Germinal center (tissue), 1 donor: ENCODE measurements around the gene MAPK8IP3.

ENCODE experiments used
- DNase-seq: peaks from one replicate; pipeline ENCODE4 v3.0.0; 2012; ENCODE audit warnings: mixed read lengths, low spot score

MAPK8IP3 gene

GRCh38 chr16:1740234-1740633 is 34.2 kb downstream of the MAPK8IP3 start:
- no peak for DNase-seq

DNA sequence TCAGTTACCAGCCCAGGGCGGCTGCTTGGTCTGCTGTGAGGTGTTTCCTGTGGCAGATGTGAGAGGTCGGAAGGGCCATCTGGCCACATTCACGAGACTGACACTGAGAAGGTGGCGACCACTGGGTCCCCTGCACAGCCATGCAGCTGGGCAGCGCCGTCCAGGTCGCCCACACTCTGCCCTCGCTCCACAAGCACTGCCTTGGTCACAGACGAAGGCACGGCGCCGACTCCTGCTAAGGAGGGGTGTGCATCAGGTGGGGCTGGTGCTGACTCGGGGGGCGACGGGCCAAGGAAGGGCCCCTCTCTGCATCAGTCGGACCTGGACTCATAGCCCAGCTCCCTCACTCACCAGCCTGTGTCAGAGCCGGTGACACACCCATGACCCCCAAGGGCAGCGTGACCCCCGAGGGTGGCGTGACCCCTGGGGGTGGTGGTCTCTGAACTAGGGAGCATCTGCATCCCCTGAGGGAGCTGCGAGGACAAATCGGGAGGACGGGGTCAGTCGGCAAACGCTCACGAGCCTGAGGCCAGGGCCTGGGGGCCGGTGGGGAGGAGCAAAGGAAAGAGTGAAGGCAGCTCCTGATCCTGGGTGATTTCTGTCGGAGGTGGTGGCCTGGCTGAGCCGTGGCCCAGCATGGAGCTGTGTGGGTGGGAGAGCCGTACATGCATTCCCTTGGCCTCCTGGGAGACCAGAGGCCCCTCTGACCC is 34.9 kb downstream of the MAPK8IP3 start:
- DNase-seq = no peak

DNA sequence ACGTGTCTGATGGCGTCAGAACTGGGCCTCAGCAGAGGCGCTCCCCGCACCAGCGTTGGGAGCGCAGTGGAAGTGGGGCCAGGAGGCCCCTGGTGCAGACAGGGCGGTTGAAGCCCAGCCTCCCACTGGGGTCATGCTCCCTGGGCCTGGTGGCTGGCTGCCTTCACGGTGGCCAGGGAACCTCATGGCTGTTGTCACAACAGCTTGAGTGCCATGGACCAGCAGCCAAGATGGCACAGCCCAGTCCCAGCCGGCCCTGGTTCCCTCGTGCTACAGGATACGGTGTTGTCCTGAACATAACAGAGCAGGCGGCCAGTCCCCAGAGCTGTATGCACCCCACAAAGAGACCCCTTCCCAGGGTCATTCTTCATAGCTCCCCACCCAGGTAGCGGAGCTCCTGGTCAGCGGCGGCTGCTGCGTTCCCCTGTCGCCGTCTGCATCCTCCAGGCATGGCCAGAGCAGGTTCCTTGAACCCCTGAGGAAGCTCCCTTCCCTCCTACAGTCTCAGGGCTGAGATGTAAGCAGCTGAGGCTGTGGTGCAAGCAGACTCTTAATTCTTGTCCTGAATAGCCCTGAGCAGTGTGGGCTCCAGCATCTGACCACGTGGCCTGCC is 35.7 kb downstream of the MAPK8IP3 start:
- no peak for DNase-seq

- no peak for DNase-seq
Observed at GRCh38 chr16:1743376-1744337, 37.7 kb downstream of the MAPK8IP3 start.

DNA sequence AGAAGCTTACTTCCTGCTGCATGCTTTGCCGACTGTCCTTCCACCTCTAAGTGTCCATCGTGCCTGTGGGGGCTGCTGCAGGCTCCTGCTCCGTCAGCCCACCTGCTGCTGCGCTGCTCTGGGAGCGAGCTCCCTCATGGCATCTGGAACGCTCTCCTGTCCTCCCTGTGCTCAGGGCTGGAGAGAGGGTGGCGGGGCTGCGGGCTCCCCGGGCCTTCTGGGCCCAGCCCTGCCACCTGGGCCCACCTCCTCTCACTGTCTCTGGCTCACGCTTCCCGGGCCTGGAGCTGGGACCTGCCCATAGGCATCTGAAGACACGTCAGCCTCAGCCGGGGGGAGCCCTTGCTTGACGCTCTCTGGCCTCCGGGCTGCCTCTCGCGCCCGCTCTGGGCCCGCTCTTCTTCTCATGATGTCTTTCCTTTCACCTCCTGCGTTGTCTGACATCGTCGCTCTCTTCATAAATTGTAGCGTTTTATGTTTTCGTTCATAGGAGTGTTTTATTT is 38.4 kb downstream of the MAPK8IP3 start:
- DNase-seq = no peak

GRCh38 chr16:1745181-1745899 is 39.3 kb downstream of the MAPK8IP3 start:
- no peak for DNase-seq

DNA sequence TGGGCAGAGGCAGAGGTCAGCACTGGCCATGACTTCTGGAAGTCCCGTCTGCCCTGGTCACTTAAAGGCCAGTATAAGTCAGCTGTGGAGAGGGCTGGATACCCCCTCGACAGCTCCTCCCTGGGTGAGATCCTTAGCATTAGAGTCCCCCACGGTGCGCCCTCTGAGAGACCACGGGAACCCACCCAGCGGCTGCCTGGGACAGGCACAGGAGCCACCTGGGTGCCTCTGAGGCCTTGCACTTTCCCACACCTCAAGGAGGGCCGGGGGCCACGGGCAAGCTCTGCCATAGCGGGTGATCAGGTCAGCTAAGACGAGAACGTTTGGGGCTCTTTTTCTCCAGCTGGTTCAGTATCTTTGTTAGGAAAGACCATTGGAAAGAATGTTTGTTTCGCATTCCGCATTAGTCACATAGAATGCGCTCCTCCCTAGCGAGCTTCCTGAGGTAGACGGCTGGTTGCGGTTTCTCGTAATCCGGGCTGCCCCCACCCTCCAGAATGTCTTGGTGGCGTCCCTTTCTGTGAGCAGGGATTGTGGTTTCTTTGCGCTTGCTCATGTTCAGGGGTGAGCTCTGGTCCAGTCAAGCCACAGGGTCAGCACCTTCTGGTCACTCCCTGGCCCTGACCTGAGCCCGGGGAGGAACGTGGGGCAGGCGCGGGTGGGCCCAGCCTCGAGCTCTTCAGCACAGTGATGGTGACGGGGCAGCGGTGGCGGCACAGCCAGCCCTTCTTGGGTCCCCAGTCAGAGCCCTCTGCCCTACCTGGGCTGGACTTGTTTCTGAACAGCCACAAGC is 40.1 kb downstream of the MAPK8IP3 start:
- DNase-seq = no peak

DNA sequence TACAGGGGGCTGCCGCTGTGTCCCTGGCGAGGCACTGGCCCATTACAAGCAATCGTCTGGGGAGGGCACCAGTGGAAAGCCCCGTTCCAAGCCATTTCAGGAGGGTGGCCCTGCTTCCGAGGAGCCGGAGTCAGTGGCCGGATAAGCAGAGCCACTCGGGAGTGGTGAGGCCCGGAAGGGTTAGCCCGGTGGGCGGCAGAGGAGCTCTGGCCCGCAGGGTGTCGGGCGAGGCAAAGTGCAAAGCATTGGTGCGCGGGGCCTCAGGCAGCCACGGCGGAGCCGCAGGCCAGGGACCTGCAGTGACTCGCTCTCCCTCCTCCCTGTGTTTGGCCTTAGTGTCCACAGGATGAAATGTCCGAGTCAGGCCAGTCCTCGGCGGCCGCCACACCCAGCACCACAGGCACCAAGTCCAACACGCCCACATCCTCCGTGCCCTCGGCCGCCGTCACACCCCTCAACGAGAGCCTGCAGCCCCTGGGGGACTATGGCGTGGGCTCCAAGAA is 40.7 kb downstream of the MAPK8IP3 start:
- no peak for DNase-seq

DNA sequence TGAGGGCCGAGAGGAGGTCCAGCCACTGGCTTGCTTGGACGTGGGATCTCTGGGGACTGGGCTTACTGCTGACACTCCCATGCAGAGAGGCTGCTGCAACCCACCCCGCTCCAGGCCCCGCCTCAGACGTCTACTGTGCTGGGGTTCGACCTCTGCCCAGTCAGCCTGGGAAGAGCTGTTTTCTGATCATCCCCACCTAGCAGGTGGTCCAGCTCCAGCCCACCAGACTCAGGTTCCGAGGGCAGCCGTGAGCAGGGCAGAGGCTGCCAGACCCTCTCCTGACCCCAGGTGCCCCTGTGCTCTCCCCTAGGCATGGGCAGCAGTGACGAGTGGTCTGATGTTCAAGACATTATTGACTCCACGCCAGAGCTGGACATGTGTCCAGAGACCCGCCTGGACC is 41.9 kb downstream of the MAPK8IP3 start:
- DNase-seq = no peak

DNA sequence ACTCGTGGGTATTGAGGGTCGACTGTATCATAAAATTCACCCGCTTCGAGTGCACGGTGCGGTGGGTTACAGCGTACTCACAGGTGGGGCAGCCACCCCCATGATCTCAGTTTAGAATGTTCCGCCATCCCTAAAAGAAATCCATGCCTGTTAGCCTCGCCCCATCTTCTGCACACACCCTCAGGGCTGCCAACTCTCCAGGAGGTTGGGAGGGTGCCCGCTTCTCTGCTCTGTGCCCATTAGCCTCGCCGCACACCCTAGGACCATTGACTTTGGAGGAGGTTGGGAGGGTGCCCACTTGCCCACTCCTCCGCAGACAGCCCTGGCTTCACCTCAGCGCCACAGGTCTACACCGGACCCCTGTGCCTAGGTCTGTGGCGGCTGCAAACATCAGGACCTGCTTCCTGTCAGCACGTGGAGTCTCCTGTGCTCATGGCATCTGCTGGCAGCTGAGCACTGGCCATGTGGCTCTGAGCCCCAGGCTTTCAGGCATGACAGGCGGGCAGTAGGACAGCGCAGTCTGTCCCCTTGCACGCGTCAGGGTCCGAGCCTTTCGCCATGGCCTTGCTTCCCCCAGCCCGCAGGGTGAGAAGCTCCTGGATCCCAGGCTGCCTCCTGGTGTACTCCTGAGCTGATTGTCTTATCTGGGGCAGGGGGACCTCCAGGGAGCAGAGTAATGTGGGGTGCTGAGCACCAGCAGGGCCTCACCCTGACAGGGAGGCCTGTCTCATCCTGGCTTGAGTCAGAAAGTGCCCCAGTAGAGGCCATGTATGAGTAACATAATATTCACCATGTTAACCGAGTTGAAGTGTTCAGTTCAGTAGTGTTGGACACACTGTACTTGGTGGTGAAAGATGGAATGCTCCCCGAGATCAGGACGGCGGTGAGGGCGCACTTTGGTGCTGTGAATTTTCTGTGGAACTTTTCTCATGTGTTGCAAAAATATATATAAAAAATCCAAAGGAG is 43.4 kb downstream of the MAPK8IP3 start:
- DNase-seq = no peak

DNA sequence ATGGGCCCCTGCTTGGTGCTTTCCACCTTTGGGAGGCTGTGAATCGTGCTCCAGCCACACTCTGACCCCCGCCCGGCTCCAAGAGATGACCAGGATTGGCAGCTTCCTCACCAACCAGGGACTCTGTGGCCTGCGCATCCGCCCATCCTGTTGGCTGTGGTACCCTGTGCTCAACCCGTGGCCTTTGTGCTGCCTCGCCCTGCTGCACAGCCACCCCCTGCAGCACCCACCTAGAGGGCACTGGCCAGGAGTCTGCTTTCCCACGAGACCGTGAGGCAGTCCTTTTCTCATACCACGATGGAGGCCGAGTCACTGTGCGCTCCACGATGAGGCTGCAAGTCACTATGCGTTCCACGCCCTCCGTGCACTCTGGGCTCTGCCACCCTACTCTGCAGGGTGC is 46.0 kb downstream of the MAPK8IP3 start:
- no peak for DNase-seq

- DNase-seq = no peak
Observed at GRCh38 chr16:1752853-1753252, 46.9 kb downstream of the MAPK8IP3 start.

DNA sequence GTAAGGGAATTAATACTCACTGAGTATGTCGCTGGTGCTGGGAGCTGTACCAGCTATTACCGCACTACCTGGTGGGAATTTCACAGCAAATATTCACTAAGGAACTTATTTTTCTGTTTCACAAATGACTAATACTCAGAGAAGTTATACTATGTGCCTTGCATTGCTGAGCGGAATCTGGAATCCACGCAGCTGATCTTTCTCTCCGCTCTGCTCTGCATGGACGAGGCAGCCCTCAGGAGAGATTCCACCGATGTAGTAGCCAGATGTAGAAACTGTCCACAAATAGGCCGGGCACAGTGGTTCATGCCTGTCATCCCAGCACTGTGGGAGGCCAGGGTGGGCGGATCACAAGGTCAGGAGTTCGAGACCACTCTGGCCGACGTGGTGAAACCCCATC is 48.2 kb downstream of the MAPK8IP3 start:
- no peak for DNase-seq

DNA sequence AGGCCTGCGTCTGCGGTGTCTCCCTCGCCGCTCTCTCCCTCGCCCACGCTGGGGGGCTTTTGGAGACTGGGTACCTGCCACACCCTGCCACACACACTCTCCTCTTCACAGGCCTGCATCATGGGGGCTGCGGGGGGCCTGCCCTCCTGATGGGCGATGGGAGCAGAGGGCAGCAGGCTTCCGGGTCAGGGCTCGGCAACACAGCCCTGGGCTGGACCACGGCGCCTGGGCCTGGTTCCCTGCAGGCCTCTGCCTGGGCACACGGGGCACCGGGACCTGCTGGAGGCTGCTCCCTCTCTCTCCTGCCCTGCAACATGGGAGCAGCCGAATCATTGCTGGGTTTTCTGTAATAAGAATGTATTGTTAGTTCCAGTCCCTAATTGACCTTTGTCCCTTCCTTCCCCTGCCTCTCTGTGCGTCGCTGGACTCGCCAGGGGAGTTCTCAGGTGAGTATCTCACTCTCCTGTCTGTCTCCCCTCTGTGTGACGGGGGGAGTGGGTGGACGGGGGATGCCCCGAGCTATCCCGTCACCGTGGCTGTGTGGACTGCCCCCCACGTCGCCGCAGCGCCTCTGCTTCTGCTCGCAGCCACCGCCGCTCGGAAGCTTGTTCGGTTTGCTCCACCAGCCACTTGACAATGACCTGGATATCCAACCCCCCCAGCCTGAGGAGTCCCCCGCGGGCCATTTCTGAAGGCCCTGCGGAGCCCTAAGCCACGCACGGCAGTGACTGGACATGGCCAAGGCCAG is 51.9 kb downstream of the MAPK8IP3 start:
- no peak for DNase-seq

DNA sequence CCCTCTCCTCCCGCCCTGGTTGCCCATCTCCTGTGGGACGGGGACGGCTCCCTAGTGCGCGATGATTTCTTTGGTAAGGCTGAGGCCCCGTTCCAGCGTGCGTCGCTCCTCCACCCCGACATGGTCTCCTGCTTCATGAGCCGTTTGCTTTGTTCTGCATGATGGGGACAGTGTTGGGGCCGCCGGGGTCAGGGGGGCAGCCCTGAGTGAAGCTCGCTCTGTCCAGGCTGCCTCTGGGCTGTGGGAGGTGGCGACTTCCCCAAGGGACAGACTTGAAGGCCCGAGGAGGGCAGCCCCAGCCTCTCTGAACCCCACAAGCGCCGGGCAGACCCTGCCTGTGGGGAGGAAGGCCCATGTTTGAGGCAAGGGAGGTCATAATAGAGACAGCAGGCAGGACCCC is 52.9 kb downstream of the MAPK8IP3 start:
- no peak for DNase-seq

GRCh38 chr16:1759511-1759910 is 53.5 kb downstream of the MAPK8IP3 start:
- no peak for DNase-seq

DNA sequence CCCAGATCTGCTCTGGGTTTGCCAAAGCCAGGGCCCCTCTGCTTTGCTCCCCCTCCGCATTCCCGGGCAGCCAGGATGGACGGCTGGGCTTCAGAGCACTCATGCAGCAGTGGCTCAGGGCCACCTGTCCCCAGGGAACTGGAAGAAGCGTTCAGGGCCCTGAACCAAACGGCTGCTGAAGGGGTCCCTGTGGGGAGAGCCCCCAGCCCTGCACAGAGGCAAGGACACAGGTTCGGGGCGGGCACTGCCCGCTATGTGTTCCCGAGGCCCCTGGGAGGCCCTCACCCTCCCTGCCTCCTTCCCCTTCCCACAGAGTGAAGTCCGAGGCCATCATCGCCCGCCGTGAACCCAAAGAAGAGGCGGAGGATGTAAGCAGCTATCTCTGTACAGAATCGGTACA is 54.9 kb downstream of the MAPK8IP3 start:
- DNase-seq = no peak

DNA sequence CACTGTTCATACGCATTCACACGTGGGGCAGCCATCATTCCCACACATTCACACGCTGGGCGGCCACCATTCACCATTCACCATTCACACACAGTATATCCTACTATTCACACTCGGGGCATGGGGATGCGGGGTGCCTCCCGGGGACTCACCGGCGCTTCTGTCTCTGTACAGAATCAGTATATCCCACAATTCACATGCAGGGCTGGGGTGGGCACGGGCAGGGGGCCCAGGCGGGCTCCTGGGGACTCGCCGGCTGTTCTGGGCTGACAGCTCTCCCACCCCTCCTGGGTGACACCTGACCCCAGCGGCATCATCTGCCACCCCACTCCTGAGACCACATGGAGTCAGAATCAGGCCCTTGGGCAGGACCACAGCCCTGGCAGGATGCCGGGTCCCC is 55.8 kb downstream of the MAPK8IP3 start:
- no peak for DNase-seq
